Left lung (tissue), 10 donors: Measurements from ENCODE around the gene VSIG10L. TPM values are rescaled to one million over a fixed set of nuclear protein-coding genes. Genes with fewer than 3 reads are reported as not detected.

Experiments
- ATAC-seq: fragments of 200-7000 bp; cut with Tn5 transposase; one replicate; pipeline ENCODE4 v1.9.1; 2020; ENCODE audit warnings: moderate library complexity
- DNase-seq, 4 donors: peaks; one replicate each; pipeline ENCODE4 v3.0.0-alpha.2; 2013 to 2020
- H3K27ac ChIP-seq, 2 donors: fragments of 200-600 bp; sonication (generic) in 1 of 2; one replicate each; pipeline versions ENCODE4 v1.5.0 to v1.8.0; 2020 to 2021
- H3K27me3 ChIP-seq, 2 donors: fragments of 200-600 bp; sonication (generic) in 1 of 2; one replicate each; pipeline versions ENCODE4 v1.5.0 to v1.8.0; 2020 to 2021
- H3K36me3 ChIP-seq, 2 donors: fragments of 200-600 bp; sonication (generic) in 1 of 2; one replicate each; pipeline versions ENCODE4 v1.5.0 to v1.8.0; 2020 to 2021
- H3K4me1 ChIP-seq, 2 donors: fragments of 200-600 bp; one replicate each; pipeline ENCODE4 v1.8.0; 2021
- H3K4me3 ChIP-seq, 2 donors: fragments of 200-600 bp; sonication (generic) in 1 of 2; one replicate each; pipeline versions ENCODE4 v1.5.0 to v1.8.0; 2020 to 2021; ENCODE audit warnings: mild to moderate bottlenecking in 1 of 2
- H3K9me3 ChIP-seq, 2 donors: fragments of 200-600 bp; sonication (generic) in 1 of 2; one replicate each; pipeline versions ENCODE4 v1.5.0 to v1.8.0; 2020 to 2021
- CTCF ChIP-seq, 2 donors: fragments of 200-600 bp; sonication (generic) in 1 of 2; IDR thresholded peaks; one replicate each; pipeline versions ENCODE4 v1.5.0 to v1.8.0; 2021; ENCODE audit warnings: antibody characterized with exemption in 2 of 2
- intact Hi-C, 2 donors: fragments of 100-400 bp; cut with DNase I; formaldehyde crosslinking; loops; one replicate each; pipeline versions ENCODE4 v1.11.2 to v1.14.2; 2022
- polyA plus RNA-seq, 6 donors: library from polyadenylated mRNA; unstranded; fragments of 120-200 nt; gene quantifications; one replicate each; pipeline ENCODE4 v1.2.1, GENCODE V29; 2013; ENCODE audit not compliant: insufficient read length in 6 of 6
- total RNA-seq, 2 donors: library from RNA; stranded (reverse); fragmentation: NEBNext Ultra II Directional; extraction: Animal tissue kit (Norgen Biotek cat#: 25700); gene quantifications; one replicate each; pipeline ENCODE4 v1.2.1, GENCODE V29; 2021
- donor health status: DM: no; HTN: yes; CAD: no.
- donor health status: DM: no; HTN: no; CAD: no.

Gene VSIG10L
- total and polyA plus RNA-seq, 8 donors = 3.5 to 5.2 (median 3.7) TPM

GRCh38 chr19:51368366-51369282 is 26.7 kb upstream of the VSIG10L start, which contains the start of gene CLDND2:
CLDND2 (minus strand) TSS chr19:51369003; CDS start chr19:51368577, 426 bp downstream.
- no peak for ATAC-seq
- Histone ChIP-seq H3K4me1 (peaks cover 0 to 63% of the 10 kb centered on the region in 2 donors), H3K27ac (peak within 1 kb of the TSS; percentile 72 to 95), H3K9me3 (no peaks in the 10 kb centered on the region), H3K4me3 (peak within 1 kb of the TSS; percentile 52 to 65), H3K27me3 (no peaks in the 10 kb centered on the region), H3K36me3 (no peaks in the 10 kb centered on the region)
- no peak for DNase-seq
- TF ChIP-seq CTCF (IDR thresholded peaks at IDR 0.05) = no peak
- intact Hi-C loops = no loop called here

GRCh38 chr19:51367565-51368365 is 25.8 kb upstream of the VSIG10L start:
- Histone ChIP-seq H3K27ac (peak overlapping the region; percentile 95), H3K36me3 (no peaks in the 10 kb centered on the region), H3K9me3 (no peaks in the 10 kb centered on the region), H3K4me3 (peak overlapping the region; percentile 52 to 65), H3K27me3 (no peaks in the 10 kb centered on the region), H3K4me1 (peaks cover 0 to 65% of the 10 kb centered on the region in 2 donors)
- peak; percentile 89 for ATAC-seq
- TF ChIP-seq CTCF (IDR thresholded peaks at IDR 0.05) = no peak
- intact Hi-C loops = no loop called here
- peak; percentile 98 to 100 (median 100) for DNase-seq

- intact Hi-C loops = no loop called here
- Histone ChIP-seq H3K27ac (peak overlapping the region; percentile 95), H3K4me1 (peaks cover 0 to 65% of the 10 kb centered on the region in 2 donors), H3K9me3 (no peaks in the 10 kb centered on the region), H3K4me3 (peak overlapping the region; percentile 52 to 65), H3K27me3 (no peaks in the 10 kb centered on the region), H3K36me3 (no peaks in the 10 kb centered on the region)
- TF ChIP-seq CTCF (IDR thresholded peaks at IDR 0.05) = no peak
- peak in 1 of 4 donors; percentile 90 for DNase-seq
- peak; percentile 0 for ATAC-seq
Measured at GRCh38 chr19:51367255-51367564, 25.3 kb upstream of the VSIG10L start.

GRCh38 chr19:51366389-51367254 is 24.7 kb upstream of the VSIG10L start:
- peak overlapping the region; percentile 95 for H3K27ac ChIP-seq
- H3K4me1 ChIP-seq = peaks cover 0 to 60% of the 10 kb centered on the region in 2 donors
- H3K9me3 ChIP-seq = no peaks in the 10 kb centered on the region
- DNase-seq (peak; percentile 96 to 99 (median 98)), ATAC-seq (peak; percentile 78)
- H3K4me3 ChIP-seq = peak overlapping the region; percentile 52 to 65
- no peaks in the 10 kb centered on the region for H3K36me3 ChIP-seq
- intact Hi-C loops = no loop called here
- no peak for TF ChIP-seq CTCF (IDR thresholded peaks at IDR 0.05)
- no peaks in the 10 kb centered on the region for H3K27me3 ChIP-seq
